HG02870 (cell line): ENCODE measurements around the gene IFI30.
A peak's percentile ranks its signal among the peaks of the same experiment; 100 is the strongest.
"Not testable (repeated sequence)": the region's sequence is repeated elsewhere in the genome, so short reads cannot be mapped to it uniquely, and the experiment has no call there.

Experiments
- ATAC-seq: cut with Tn5 transposase; IDR thresholded peaks from one replicate; pipeline ENCODE4 v1.9.1; 2021; ENCODE audit warnings: mild to moderate bottlenecking, moderate library complexity; ENCODE audit not compliant: unreplicated experiment

Gene IFI30

GRCh38 chr19:18152442-18152816 is 21.2 kb upstream of the IFI30 start:
- ATAC-seq, result peak; percentile 61

DNA sequence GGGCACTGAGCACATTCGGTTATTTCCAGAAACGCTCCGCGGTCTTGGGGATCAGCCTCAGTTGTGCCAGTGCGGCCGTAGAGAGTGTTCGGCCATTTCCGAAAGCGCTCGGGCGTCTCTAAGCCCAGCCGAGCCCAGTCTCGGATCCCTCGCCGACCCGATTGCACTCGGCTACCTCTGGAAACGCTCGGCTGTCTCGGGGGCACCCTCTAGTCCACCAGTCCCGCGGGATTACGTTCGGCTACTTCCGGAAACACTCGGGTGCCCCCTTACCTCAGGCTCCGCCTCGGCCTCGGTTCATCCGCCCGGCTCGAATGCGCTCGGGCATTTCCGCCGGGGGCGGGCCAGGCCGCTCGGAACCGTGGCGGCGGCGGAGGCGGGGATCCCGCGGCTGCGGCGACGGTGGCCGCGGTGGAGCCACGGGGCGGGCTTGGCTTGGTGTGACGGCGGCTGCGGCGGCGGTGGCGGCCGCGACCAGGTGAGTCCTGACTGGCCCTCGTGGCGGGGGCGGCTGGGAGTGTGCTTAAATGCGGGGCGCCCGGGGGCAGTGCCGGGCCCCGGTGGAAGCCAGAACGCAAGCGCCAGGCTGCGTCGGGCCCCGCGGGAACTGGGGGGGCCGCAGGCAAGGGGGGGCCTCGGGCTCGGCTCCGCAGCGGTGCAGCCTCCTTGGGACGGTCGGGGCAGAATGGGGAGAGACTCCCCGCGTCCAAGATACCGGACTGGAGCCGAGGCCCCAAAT is 20.6 kb upstream of the IFI30 start, which contains the start of gene PIK3R2:
TSS of gene PIK3R2 (plus strand) at position 347 of the 739 bp plus-strand sequence. CDS start 2,717 bp downstream, outside the sequence.
- peak; percentile 68 for ATAC-seq

GRCh38 chr19:18153556-18154134 is 20.0 kb upstream of the IFI30 start:
- ATAC-seq, result no peak

- ATAC-seq, result no peak
These were observed 18.2 kb upstream of the IFI30 start for GRCh38 chr19:18155095-18156087.

GRCh38 chr19:18156268-18156667 is 17.3 kb upstream of the IFI30 start:
- ATAC-seq, result no peak

DNA sequence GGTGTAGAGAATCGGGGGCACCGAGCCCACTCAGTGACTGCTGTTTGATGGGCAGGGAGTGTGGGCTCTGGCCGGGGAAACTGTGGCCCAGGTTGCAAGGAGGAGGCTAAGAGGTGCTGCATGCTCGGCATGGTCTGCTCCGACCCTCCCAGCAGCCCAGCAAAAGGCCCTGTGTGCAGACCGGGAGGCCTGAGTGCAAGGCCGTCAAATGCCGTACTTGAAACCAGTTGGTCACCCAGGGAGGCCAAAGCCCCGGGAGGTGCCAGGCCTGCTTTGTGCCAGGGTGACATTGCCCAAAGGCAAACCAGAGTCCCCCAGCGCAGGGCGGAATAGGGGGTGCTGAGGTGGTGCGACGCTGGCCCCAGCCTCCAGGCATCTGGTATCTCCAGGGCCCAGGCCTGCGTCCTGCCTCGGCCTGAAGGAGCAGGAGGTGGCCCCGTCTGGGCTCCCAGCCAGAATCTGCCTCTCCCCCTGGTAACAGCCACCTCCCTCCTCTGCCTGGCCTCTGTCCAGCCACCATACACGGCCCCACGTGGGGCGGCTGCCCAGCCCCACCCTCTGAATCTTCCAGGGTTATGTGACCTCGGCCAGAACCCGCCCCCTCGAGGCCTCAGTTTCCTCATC is 16.7 kb upstream of the IFI30 start:
- no peak for ATAC-seq

GRCh38 chr19:18157465-18158063 is 16.0 kb upstream of the IFI30 start:
- no peak for ATAC-seq

DNA sequence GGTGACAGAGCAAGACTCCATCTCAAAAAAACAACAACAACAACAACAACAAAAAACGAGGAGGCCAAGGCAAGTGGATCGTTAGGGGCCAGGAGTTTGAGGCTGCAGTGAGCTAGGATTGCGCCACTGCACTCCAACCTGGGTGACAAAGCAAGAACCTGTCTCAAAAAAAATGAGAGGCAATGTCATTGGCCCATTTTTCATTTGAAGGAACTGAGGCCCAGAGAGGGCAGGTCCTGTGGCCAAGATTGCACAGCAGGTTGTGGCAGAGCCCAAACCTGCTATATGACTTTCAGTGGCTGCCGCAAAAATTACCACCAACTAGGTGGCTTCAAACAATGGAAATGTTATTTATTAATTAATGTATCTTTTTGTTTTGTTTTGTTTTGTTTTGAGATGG is 15.1 kb upstream of the IFI30 start:
- ATAC-seq, result no peak

DNA sequence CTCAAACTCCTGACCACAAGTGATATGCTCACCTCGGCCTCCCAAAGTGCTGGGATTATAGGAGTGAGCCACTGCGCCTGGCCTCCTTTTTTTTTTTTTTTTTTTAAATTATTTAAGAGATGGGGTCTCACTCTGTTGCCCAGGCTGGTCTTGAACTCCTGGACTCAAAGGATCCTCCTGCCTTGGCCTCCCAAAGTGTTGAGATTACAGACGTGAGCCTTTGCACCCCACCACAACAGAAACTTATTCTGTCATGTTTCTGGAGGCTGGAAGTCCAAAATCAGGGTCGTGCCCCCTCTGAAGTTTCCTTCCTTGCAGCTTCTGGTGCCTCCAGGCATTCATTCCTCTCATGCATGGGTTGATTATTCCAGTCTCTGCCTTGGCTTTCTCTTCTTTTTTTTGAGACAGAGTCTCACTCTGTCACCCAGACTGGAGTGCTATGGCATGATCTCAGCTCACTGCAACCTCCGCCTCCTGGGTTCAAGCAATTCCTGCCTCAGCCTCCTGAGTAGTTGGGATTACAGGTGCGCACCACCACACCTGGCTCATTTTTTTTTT is 14.5 kb upstream of the IFI30 start:
- ATAC-seq, result not testable (repeated sequence)

GRCh38 chr19:18159810-18160209 is 13.8 kb upstream of the IFI30 start:
- no peak for ATAC-seq

DNA sequence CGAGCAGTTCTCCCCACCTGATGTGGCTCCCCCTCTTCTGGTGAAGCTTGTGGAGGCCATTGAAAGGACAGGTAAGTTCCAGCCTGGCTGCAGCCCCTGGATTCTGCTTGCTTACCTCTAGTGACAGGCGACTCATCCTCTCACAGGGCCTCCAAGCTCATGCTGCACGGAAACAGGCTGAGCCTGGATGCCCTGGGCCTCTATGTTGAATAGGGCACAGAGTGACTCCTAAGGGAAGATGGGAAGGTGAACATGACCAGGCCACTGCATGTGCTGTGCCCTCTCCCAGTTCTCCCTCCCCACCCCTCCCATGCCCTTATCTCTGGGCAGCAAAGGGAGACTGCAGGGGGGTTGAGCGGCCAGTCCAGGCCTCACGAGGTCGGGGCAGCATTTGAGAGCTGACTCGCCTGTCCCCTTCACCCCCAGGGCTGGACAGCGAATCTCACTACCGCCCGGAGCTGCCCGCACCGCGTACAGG is 13.1 kb upstream of the IFI30 start:
- no peak for ATAC-seq

- ATAC-seq, result no peak
These were observed 12.5 kb upstream of the IFI30 start for GRCh38 chr19:18160971-18161635.

DNA sequence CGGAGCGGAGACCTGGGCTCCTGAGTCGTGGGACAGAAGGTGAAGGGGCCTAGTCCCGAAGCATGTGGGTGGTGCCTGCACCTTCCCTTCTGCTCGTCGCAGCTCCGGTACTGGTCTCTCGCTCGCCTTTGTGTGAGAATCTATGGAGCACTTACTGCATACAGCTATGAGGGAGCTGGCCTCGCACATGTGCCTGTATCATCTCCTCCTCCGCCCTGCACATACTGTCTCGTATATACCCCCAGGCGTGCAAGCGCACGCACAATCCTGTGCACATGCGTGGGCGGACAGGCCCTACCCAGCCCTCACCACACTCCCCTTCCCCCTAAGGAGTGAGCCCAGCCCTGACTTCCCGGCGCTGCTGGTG is 12.0 kb upstream of the IFI30 start:
- no peak for ATAC-seq

- no peak for ATAC-seq
These were observed 9.5 kb upstream of the IFI30 start for GRCh38 chr19:18164072-18164471.

DNA sequence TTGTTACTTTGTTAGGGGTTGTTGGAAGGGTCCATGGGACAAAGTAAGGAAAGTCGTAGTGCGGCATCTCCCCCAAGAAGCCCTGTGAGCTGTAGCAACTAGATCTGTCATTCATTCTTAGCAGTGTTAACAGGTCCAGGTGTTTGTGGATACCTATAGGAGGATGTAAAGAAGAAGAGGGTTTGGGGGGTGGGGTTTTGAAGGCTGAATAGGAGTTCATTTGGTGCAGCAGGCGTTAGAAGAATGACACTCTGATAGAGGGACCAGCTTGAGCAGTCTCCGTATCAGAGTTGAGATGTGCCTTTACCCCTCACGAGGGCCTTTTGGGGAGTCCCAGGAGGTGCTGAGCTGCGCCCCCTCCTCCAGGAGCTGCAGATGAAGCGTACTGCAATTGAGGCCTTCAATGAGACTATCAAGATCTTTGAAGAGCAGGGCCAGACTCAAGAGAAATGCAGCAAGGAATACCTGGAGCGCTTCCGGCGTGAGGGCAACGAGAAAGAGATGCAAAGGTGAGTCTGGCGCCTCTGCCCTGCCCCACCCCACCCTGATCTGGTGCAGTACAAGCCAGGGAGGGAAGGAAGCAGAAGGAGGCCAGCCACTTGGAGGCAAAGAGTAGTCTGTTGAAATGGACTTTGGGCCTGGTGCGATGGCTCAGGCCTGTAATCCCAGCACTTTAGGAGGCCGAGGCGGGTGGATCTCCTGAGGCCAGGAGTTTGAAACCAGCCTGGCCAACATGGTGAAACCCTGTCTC is 7.6 kb upstream of the IFI30 start:
- no peak for ATAC-seq

DNA sequence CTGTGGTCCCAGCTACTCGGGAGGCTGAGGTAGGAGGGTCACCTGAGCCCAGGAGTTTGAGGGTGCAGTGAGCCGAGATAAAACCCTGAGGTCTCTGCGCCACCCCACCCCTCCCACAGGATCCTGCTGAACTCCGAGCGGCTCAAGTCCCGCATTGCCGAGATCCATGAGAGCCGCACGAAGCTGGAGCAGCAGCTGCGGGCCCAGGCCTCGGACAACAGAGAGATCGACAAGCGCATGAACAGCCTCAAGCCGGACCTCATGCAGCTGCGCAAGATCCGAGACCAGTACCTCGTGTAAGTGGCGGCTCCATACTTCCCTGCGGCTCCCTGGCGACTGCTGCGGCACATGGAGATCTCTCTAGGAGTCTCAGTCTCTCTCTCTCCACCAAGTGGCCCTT is 6.6 kb upstream of the IFI30 start:
- ATAC-seq, result no peak

DNA sequence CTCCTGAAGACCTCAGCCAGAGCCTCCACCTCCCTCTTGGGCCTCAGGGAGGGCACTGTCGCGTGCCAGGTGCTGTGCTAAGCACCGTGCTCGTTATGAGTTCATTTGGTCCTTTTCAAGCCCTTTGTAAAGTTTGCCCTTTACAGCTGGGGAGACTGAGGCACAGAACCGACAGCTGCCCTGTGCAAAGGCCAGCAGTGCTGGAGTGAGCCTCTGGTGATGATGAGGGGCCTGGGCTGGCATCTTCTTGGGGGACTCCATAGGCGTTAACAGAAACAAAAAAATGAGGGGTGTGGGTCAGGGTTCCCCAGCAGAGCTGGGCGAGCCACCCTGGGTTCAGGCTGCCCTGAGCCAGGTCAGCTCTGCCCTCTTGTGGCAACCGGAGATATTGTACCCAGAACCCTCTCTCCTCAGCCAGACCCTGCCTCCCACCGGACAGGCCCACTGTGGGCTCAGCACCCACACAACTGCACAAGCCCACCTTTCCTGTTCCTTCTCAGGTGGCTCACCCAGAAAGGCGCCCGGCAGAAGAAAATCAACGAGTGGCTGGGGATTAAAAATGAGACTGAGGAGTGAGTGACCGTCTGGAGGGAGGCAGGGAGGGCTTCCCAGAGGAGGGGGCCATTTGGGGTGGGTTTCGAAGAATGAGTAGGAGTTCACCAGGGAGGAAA is 5.5 kb upstream of the IFI30 start:
- ATAC-seq, result no peak

DNA sequence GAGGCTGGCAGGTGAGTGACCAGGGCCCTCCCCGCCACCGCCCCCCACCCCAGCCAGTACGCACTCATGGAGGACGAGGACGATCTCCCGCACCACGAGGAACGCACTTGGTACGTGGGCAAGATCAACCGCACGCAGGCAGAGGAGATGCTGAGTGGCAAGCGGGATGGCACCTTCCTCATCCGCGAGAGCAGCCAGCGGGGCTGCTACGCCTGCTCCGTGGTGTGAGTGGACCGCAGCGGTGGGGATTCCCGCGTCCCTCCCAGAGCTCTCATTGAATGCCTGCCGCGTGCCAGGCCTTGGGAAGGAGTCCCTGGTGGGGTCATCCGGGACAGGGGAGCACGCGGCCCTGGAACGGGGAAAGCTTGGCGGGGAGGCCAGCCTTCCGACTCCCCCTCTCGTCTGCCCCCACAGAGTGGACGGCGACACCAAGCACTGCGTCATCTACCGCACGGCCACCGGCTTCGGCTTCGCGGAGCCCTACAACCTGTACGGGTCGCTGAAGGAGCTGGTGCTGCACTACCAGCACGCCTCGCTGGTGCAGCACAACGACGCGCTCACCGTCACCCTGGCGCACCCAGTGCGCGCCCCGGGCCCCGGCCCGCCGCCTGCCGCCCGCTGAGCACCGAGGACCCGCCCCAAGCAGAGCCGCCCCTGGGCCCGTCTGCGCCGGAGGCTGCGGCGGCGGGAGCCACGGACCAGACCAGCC is 4.8 kb upstream of the IFI30 start:
- no peak for ATAC-seq
